IMR-90 (cell line): ENCODE measurements around the gene NR1H2.
"Not testable (repeated sequence)": the region's sequence is repeated elsewhere in the genome, so short reads cannot be mapped to it uniquely, and the experiment has no call there.

Source experiments
- BHLHE40 ChIP-seq: fragments of 150-350 bp; IDR thresholded peaks from 2 replicates; pipeline ENCODE4 v1.6.1; 2016; ENCODE audit warnings: mild to moderate bottlenecking, low read depth, low read length
- MAFK ChIP-seq: IDR thresholded peaks from 2 replicates; pipeline ENCODE4 v1.6.1; 2012; ENCODE audit warnings: low read depth, low read length, improper control_type of control experiment
- MAZ ChIP-seq: IDR thresholded peaks from 2 replicates; pipeline ENCODE4 v1.6.1; 2012; ENCODE audit warnings: low read depth, mild to moderate bottlenecking, low read length, improper control_type of control experiment, moderate library complexity, borderline replicate concordance
- MXI1 ChIP-seq: IDR thresholded peaks from 2 replicates; pipeline ENCODE4 v1.6.1; 2012; ENCODE audit warnings: low read depth, mild to moderate bottlenecking, low read length, moderate library complexity, borderline replicate concordance
- POLR2A ChIP-seq: IDR thresholded peaks from 2 replicates; pipeline ENCODE4 v1.6.1; 2012; ENCODE audit warnings: mild to moderate bottlenecking, low read depth, low read length
- SMC3 ChIP-seq: fragments of 150-350 bp; IDR thresholded peaks from 2 replicates; pipeline ENCODE4 v1.6.1; 2016; ENCODE audit warnings: low read depth, mild to moderate bottlenecking, antibody characterized with exemption, low read length, moderate library complexity
- TF ChIP-seq, protein P1 (sequence below): conservative IDR thresholded peaks from 2 replicates; pipeline ENCODE4 v1.5.1; 2012; ENCODE audit warnings: mild to moderate bottlenecking, low read depth, low read length, improper control_type of control experiment
- TF ChIP-seq, protein P2 (sequence below): fragments of 150-350 bp; IDR thresholded peaks from 2 replicates; pipeline ENCODE4 v1.6.1; 2017; ENCODE audit warnings: mild to moderate bottlenecking, antibody characterized with exemption, low read length, low read depth

DNA sequence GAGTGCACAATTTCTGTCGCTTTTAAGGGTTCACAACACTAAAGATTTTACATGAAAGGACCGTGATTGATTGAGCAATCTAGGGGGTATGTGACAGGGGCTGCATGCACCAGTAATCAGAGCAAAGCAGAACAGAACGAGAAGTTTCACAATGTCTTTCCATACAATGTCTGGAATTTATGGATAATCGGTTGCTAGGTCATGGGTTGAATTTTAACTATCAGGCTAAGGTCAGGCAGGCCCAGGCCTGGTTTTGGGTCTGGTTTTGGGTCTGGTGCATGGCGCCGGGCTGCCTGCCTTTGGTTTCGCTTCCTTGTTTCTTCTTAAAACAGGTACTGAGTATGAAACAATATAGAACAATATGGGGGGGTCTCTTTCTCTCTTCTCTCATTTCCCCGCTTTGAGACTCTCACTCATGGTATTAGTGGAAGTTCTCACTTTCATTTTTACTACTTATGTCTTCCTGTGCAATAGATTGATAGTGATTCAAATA lies 29.1 kb upstream of the NR1H2 start:
- not testable (repeated sequence) for TF ChIP-seq POLR2A, MAZ, MXI1, SMC3, BHLHE40, MAFK
- TF ChIP-seq, protein P1, sequence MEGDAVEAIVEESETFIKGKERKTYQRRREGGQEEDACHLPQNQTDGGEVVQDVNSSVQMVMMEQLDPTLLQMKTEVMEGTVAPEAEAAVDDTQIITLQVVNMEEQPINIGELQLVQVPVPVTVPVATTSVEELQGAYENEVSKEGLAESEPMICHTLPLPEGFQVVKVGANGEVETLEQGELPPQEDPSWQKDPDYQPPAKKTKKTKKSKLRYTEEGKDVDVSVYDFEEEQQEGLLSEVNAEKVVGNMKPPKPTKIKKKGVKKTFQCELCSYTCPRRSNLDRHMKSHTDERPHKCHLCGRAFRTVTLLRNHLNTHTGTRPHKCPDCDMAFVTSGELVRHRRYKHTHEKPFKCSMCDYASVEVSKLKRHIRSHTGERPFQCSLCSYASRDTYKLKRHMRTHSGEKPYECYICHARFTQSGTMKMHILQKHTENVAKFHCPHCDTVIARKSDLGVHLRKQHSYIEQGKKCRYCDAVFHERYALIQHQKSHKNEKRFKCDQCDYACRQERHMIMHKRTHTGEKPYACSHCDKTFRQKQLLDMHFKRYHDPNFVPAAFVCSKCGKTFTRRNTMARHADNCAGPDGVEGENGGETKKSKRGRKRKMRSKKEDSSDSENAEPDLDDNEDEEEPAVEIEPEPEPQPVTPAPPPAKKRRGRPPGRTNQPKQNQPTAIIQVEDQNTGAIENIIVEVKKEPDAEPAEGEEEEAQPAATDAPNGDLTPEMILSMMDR = not testable (repeated sequence)
- TF ChIP-seq, protein P2, sequence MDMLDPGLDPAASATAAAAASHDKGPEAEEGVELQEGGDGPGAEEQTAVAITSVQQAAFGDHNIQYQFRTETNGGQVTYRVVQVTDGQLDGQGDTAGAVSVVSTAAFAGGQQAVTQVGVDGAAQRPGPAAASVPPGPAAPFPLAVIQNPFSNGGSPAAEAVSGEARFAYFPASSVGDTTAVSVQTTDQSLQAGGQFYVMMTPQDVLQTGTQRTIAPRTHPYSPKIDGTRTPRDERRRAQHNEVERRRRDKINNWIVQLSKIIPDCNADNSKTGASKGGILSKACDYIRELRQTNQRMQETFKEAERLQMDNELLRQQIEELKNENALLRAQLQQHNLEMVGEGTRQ = not testable (repeated sequence)
